ENCODE results near the gene AK1. TPM values are rescaled to one million over a fixed set of nuclear protein-coding genes. Genes with fewer than 3 reads are reported as not detected.
A peak's percentile ranks its signal among the peaks of the same experiment; 100 is the strongest.

The AK1 gene
- total and polyA plus RNA-seq, 2 experiments from 2014 or later, result 16.2 to 35.5 TPM

DNA sequence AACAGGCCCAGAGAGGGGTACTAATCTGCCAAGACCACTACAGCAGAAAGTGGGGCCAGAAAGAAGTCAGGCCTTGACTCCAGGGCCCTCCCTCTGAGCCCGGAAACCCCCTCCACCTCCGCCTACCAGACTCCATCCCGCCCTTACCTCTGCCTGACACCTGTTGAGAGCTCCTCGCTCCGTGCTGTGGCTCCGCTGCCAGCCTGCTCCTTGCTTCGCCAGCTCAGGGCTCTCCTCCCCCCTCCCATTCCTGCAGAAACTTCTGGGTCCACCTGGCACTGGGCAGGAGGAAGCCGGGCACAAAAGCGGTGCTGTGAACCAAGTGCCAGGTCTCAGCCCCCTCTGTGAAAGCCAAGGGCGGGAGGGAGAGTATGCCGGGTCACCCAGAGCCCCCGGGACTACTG is 28.3 kb upstream of the AK1 start:
- Mint-ChIP-seq H3K36me3 (ENCODE audit: low read depth) (peaks cover 3% of the 10 kb centered on the region; the same call in 1 of the 3 replicates), H3K4me1 (peaks cover 19% of the 10 kb centered on the region), H3K4me3 (no peak overlapping the region), H3K27ac (no peak overlapping the region), H3K9me3 (no peaks in the 10 kb centered on the region; the same call in 2 of the 3 replicates), H3K27me3 (ENCODE audit: insufficient read depth, low read depth, poor library complexity) (peaks cover 11% of the 10 kb centered on the region)
- Histone ChIP-seq H3K4me1 (ENCODE audit: insufficient read depth) (peaks cover 21% of the 10 kb centered on the region), H3F3A (replicated peaks; ENCODE audit: low read depth) (0 out of 2 replicates have a peak, but pooled peaks cover 13% of the 10 kb centered on the region), H3K27me3 (ENCODE audit: insufficient read depth) (no peaks in the 10 kb centered on the region), H3K79me2 (replicated peaks; ENCODE audit: insufficient read depth) (no peaks in the 10 kb centered on the region), H4K20me1 (replicated peaks; ENCODE audit: insufficient read depth) (0 out of 2 replicates have a peak, but pooled peaks cover under 1% of the 10 kb centered on the region), H3K27ac (ENCODE audit: low read depth) (no peak overlapping the region), H3K9me2 (ENCODE audit: insufficient read depth) (no peaks in the 10 kb centered on the region), H2AFZ (no peak overlapping the region), H3K4me2 (no peak overlapping the region), H3K4me3 (no peak overlapping the region), H3K36me3 (ENCODE audit: insufficient read depth) (no peaks in the 10 kb centered on the region)
- no peak for DNase-seq (ENCODE audit: low spot score)
- TF ChIP-seq NANOG (IDR thresholded peaks at IDR 0.05; ENCODE audit: borderline replicate concordance) (no peak), POLR2AphosphoS5 (IDR thresholded peaks at IDR 0.05; ENCODE audit: low read depth) (no peak), CREB1 (CRISPR knock-in tag; IDR thresholded peaks at IDR 0.05; ENCODE audit: low read depth) (no peak), JUNB (IDR thresholded peaks at IDR 0.05; ENCODE audit: unreplicated experiment) (no peak), EZH2phosphoT487 (IDR thresholded peaks at IDR 0.05; ENCODE audit: unreplicated experiment) (no peak), EZH2 (IDR thresholded peaks at IDR 0.05; ENCODE audit: low read depth, unreplicated experiment) (no peak), ZNF114 (CRISPR knock-in tag; IDR thresholded peaks at IDR 0.05) (no peak), ZNF331 (CRISPR knock-in tag; IDR thresholded peaks at IDR 0.05; ENCODE audit: low read depth) (no peak), STAT1 (IDR thresholded peaks at IDR 0.05; ENCODE audit: unreplicated experiment) (no peak)
- TF ChIP-seq, protein P1, sequence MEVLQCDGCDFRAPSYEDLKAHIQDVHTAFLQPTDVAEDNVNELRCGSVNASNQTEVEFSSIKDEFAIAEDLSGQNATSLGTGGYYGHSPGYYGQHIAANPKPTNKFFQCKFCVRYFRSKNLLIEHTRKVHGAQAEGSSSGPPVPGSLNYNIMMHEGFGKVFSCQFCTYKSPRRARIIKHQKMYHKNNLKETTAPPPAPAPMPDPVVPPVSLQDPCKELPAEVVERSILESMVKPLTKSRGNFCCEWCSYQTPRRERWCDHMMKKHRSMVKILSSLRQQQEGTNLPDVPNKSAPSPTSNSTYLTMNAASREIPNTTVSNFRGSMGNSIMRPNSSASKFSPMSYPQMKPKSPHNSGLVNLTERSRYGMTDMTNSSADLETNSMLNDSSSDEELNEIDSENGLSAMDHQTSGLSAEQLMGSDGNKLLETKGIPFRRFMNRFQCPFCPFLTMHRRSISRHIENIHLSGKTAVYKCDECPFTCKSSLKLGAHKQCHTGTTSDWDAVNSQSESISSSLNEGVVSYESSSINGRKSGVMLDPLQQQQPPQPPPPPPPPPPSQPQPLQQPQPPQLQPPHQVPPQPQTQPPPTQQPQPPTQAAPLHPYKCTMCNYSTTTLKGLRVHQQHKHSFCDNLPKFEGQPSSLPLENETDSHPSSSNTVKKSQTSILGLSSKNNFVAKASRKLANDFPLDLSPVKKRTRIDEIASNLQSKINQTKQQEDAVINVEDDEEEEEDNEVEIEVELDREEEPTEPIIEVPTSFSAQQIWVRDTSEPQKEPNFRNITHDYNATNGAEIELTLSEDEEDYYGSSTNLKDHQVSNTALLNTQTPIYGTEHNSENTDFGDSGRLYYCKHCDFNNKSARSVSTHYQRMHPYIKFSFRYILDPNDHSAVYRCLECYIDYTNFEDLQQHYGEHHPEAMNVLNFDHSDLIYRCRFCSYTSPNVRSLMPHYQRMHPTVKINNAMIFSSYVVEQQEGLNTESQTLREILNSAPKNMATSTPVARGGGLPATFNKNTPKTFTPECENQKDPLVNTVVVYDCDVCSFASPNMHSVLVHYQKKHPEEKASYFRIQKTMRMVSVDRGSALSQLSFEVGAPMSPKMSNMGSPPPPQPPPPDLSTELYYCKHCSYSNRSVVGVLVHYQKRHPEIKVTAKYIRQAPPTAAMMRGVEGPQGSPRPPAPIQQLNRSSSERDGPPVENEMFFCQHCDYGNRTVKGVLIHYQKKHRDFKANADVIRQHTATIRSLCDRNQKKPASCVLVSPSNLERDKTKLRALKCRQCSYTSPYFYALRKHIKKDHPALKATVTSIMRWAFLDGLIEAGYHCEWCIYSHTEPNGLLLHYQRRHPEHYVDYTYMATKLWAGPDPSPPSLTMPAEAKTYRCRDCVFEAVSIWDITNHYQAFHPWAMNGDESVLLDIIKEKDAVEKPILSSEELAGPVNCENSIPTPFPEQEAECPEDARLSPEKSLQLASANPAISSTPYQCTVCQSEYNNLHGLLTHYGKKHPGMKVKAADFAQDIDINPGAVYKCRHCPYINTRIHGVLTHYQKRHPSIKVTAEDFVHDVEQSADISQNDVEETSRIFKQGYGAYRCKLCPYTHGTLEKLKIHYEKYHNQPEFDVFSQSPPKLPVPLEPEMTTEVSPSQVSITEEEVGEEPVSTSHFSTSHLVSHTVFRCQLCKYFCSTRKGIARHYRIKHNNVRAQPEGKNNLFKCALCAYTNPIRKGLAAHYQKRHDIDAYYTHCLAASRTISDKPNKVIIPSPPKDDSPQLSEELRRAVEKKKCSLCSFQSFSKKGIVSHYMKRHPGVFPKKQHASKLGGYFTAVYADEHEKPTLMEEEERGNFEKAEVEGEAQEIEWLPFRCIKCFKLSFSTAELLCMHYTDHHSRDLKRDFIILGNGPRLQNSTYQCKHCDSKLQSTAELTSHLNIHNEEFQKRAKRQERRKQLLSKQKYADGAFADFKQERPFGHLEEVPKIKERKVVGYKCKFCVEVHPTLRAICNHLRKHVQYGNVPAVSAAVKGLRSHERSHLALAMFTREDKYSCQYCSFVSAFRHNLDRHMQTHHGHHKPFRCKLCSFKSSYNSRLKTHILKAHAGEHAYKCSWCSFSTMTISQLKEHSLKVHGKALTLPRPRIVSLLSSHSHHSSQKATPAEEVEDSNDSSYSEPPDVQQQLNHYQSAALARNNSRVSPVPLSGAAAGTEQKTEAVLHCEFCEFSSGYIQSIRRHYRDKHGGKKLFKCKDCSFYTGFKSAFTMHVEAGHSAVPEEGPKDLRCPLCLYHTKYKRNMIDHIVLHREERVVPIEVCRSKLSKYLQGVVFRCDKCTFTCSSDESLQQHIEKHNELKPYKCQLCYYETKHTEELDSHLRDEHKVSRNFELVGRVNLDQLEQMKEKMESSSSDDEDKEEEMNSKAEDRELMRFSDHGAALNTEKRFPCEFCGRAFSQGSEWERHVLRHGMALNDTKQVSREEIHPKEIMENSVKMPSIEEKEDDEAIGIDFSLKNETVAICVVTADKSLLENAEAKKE (CRISPR knock-in tag; IDR thresholded peaks at IDR 0.05), result no peak
- TF ChIP-seq, protein P2, sequence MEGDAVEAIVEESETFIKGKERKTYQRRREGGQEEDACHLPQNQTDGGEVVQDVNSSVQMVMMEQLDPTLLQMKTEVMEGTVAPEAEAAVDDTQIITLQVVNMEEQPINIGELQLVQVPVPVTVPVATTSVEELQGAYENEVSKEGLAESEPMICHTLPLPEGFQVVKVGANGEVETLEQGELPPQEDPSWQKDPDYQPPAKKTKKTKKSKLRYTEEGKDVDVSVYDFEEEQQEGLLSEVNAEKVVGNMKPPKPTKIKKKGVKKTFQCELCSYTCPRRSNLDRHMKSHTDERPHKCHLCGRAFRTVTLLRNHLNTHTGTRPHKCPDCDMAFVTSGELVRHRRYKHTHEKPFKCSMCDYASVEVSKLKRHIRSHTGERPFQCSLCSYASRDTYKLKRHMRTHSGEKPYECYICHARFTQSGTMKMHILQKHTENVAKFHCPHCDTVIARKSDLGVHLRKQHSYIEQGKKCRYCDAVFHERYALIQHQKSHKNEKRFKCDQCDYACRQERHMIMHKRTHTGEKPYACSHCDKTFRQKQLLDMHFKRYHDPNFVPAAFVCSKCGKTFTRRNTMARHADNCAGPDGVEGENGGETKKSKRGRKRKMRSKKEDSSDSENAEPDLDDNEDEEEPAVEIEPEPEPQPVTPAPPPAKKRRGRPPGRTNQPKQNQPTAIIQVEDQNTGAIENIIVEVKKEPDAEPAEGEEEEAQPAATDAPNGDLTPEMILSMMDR (conservative IDR thresholded peaks at IDR 0.05; ENCODE audit: low read depth in 2 of 2), result no peak
- TF ChIP-seq, protein P3, sequence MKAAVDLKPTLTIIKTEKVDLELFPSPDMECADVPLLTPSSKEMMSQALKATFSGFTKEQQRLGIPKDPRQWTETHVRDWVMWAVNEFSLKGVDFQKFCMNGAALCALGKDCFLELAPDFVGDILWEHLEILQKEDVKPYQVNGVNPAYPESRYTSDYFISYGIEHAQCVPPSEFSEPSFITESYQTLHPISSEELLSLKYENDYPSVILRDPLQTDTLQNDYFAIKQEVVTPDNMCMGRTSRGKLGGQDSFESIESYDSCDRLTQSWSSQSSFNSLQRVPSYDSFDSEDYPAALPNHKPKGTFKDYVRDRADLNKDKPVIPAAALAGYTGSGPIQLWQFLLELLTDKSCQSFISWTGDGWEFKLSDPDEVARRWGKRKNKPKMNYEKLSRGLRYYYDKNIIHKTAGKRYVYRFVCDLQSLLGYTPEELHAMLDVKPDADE (IDR thresholded peaks at IDR 0.05), result no peak
- TF ChIP-seq, protein P4, sequence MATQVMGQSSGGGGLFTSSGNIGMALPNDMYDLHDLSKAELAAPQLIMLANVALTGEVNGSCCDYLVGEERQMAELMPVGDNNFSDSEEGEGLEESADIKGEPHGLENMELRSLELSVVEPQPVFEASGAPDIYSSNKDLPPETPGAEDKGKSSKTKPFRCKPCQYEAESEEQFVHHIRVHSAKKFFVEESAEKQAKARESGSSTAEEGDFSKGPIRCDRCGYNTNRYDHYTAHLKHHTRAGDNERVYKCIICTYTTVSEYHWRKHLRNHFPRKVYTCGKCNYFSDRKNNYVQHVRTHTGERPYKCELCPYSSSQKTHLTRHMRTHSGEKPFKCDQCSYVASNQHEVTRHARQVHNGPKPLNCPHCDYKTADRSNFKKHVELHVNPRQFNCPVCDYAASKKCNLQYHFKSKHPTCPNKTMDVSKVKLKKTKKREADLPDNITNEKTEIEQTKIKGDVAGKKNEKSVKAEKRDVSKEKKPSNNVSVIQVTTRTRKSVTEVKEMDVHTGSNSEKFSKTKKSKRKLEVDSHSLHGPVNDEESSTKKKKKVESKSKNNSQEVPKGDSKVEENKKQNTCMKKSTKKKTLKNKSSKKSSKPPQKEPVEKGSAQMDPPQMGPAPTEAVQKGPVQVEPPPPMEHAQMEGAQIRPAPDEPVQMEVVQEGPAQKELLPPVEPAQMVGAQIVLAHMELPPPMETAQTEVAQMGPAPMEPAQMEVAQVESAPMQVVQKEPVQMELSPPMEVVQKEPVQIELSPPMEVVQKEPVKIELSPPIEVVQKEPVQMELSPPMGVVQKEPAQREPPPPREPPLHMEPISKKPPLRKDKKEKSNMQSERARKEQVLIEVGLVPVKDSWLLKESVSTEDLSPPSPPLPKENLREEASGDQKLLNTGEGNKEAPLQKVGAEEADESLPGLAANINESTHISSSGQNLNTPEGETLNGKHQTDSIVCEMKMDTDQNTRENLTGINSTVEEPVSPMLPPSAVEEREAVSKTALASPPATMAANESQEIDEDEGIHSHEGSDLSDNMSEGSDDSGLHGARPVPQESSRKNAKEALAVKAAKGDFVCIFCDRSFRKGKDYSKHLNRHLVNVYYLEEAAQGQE (IDR thresholded peaks at IDR 0.05; ENCODE audit: unreplicated experiment), result no peak
- peak; percentile 15 for ATAC-seq

Measured in GM23338 (cell line).